Endodermal cell (in vitro differentiated cells): ENCODE data around the gene LYPD1. TPM values are rescaled to one million over a fixed set of nuclear protein-coding genes. Genes with fewer than 3 reads are reported as not detected.

ENCODE experiments used
- DNase-seq: peaks from one replicate; pipeline ENCODE4 v3.0.0-alpha.2; 2017
- H3K27ac ChIP-seq: 2 replicates; pipeline ENCODE4 v1.5.1; 2013; ENCODE audit warnings: mild to moderate bottlenecking, low read depth, low read length, moderate library complexity
- H3K27me3 ChIP-seq: 2 replicates; pipeline ENCODE4 v1.6.1; 2013; ENCODE audit warnings: mild to moderate bottlenecking, low read length, moderate library complexity; ENCODE audit not compliant: insufficient read depth, control insufficient read depth, poor library complexity, severe bottlenecking
- H3K36me3 ChIP-seq: 2 replicates; pipeline ENCODE4 v1.7.0; 2013; ENCODE audit warnings: mild to moderate bottlenecking, low read length, moderate library complexity; ENCODE audit not compliant: control insufficient read depth, insufficient read depth
- H3K4me1 ChIP-seq: one replicate; pipeline ENCODE4 v1.7.0; 2013; ENCODE audit warnings: low read length; ENCODE audit not compliant: control insufficient read depth, insufficient read depth
- H3K4me3 ChIP-seq: 2 replicates; pipeline ENCODE4 v1.5.1; 2013; ENCODE audit warnings: mild to moderate bottlenecking, low read length, moderate library complexity
- H3K9ac ChIP-seq: 2 replicates; pipeline ENCODE4 v1.6.1; 2013; ENCODE audit warnings: mild to moderate bottlenecking, low read length, moderate library complexity; ENCODE audit not compliant: poor library complexity, severe bottlenecking; ENCODE audit errors: extremely low read depth
- H3K9me3 ChIP-seq: 2 replicates; pipeline ENCODE4 v1.6.1; 2013; ENCODE audit warnings: mild to moderate bottlenecking, low read length, moderate library complexity; ENCODE audit not compliant: control insufficient read depth
- H3K27ac Mint-ChIP-seq: 2 replicates; pipeline ENCODE4 v1.8.0; 2020; ENCODE audit warnings: mixed read lengths
- H3K27me3 Mint-ChIP-seq: 2 replicates; pipeline ENCODE4 v1.8.0; 2021; ENCODE audit warnings: mild to moderate bottlenecking, mixed read lengths; ENCODE audit not compliant: insufficient read depth
- H3K36me3 Mint-ChIP-seq: 2 replicates; pipeline ENCODE4 v1.8.0; 2020; ENCODE audit warnings: low read depth, mixed read lengths
- H3K4me1 Mint-ChIP-seq: 2 replicates; pipeline ENCODE4 v1.8.0; 2020; ENCODE audit warnings: mixed read lengths
- H3K4me3 Mint-ChIP-seq: 2 replicates; pipeline ENCODE4 v1.8.0; 2020; ENCODE audit warnings: mild to moderate bottlenecking, moderate library complexity, mixed read lengths
- H3K9me3 Mint-ChIP-seq: 2 replicates; pipeline ENCODE4 v1.8.0; 2020; ENCODE audit warnings: mild to moderate bottlenecking, mixed read lengths
- CTCF ChIP-seq: fragments of 200-600 bp; sonication (generic); conservative IDR thresholded peaks from 2 replicates; pipeline ENCODE4 v1.5.0; 2021; ENCODE audit warnings: antibody characterized with exemption, mild to moderate bottlenecking
- WGBS, 2 experiments: methylation state at CpG; one replicate each; pipeline versions ENCODE4 v1.1.5 to v1.1.7; 2013; ENCODE audit warnings: missing lambda C conversion rate in 2 of 2, mixed read lengths in 1 of 2; ENCODE audit not compliant: insufficient coverage in 1 of 2, insufficient read length in 1 of 2; 5-methylcytosine and 5-hydroxymethylcytosine counted together
- total RNA-seq, 2 donors: library from RNA; stranded (reverse); fragmentation: NEBNext Ultra II Directional in 1 of 2; extraction: Animal tissue kit (Norgen Biotek cat#: 25700) in 1 of 2; gene quantifications; 2 replicates in 1 of 2; 3 replicates in 1 of 2; pipeline ENCODE4 v1.2.1, GENCODE V29; 2021

Gene LYPD1
- total RNA-seq, 2 donors from 2014 or later: 2.0 to 2.4 TPM

GRCh38 chr2:132678483-132678882, 8.5 kb upstream of the LYPD1 start:
- no peak overlapping the region for H3K27ac ChIP-seq
- no peaks in the 10 kb centered on the region for H3K36me3 ChIP-seq
- Mint-ChIP-seq H3K27ac (no peak overlapping the region), H3K4me3 (no peak overlapping the region), H3K4me1 (no peaks in the 10 kb centered on the region), H3K36me3 (no peaks in the 10 kb centered on the region), H3K27me3 (peaks cover 8% of the 10 kb centered on the region), H3K9me3 (no peaks in the 10 kb centered on the region)
- H3K4me1 ChIP-seq: no peaks in the 10 kb centered on the region
- no peaks in the 10 kb centered on the region for H3K27me3 ChIP-seq
- no peaks in the 10 kb centered on the region for H3K9me3 ChIP-seq
- no peak for DNase-seq
- 90 to 95% methylated on average over 1 to 2 of the region's 2 CpGs for WGBS, 2 experiments
- no peak for TF ChIP-seq CTCF
- no peak overlapping the region for H3K9ac ChIP-seq
- no peak overlapping the region for H3K4me3 ChIP-seq

- H3K36me3 ChIP-seq: no peaks in the 10 kb centered on the region
- H3K9me3 Mint-ChIP-seq: no peaks in the 10 kb centered on the region
- peaks cover 12% of the 10 kb centered on the region for H3K27me3 Mint-ChIP-seq
- H3K36me3 Mint-ChIP-seq: no peaks in the 10 kb centered on the region
- WGBS, 2 experiments: 95 to 96% methylated on average over 5 of the region's 5 CpGs
- H3K4me1 Mint-ChIP-seq: no peaks in the 10 kb centered on the region
- no peaks in the 10 kb centered on the region for H3K27me3 ChIP-seq
- H3K4me3 ChIP-seq: no peak overlapping the region
- no peak overlapping the region for H3K27ac ChIP-seq
- no peak overlapping the region for H3K9ac ChIP-seq
- no peaks in the 10 kb centered on the region for H3K4me1 ChIP-seq
- no peak overlapping the region for H3K27ac Mint-ChIP-seq
- no peak for DNase-seq
- TF ChIP-seq CTCF: no peak
- H3K4me3 Mint-ChIP-seq: no peak overlapping the region
- no peaks in the 10 kb centered on the region for H3K9me3 ChIP-seq
These were observed 7.7 kb upstream of the LYPD1 start for GRCh38 chr2:132677661-132678060.

- no peak for TF ChIP-seq CTCF
- H3K4me1 Mint-ChIP-seq: no peaks in the 10 kb centered on the region
- Histone ChIP-seq H3K27me3 (no peaks in the 10 kb centered on the region), H3K9ac (no peak overlapping the region), H3K4me1 (no peaks in the 10 kb centered on the region), H3K27ac (no peak overlapping the region), H3K4me3 (no peak overlapping the region), H3K9me3 (no peaks in the 10 kb centered on the region), H3K36me3 (no peaks in the 10 kb centered on the region)
- H3K27me3 Mint-ChIP-seq: peaks cover 19% of the 10 kb centered on the region
- H3K4me3 Mint-ChIP-seq: no peak overlapping the region
- H3K9me3 Mint-ChIP-seq: no peaks in the 10 kb centered on the region
- H3K36me3 Mint-ChIP-seq: no peaks in the 10 kb centered on the region
- WGBS, 2 experiments: 100% methylated on average over 1 of the region's 2 CpGs; no CpG with 5 or more reads in 1 of the 2 experiments
- H3K27ac Mint-ChIP-seq: no peak overlapping the region
- DNase-seq: no peak
These were observed 7.0 kb upstream of the LYPD1 start for GRCh38 chr2:132676999-132677398.
